Posterior cingulate gyrus (tissue), 11 donors: ENCODE results near the gene TNFSF10.
A peak's percentile ranks its signal among the peaks of the same experiment; 100 is the strongest.
"Not testable (repeated sequence)": the region's sequence is repeated elsewhere in the genome, so short reads cannot be mapped to it uniquely, and the experiment has no call there.

Experiments used
- DNase-seq, 10 donors: peaks; one replicate each; pipeline versions ENCODE4 v3.0.0 to v3.0.0-alpha.2; 2020 to 2021; ENCODE audit warnings: mixed read lengths in 3 of 10
- intact Hi-C: fragments of 100-400 bp; cut with DNase I; formaldehyde crosslinking; loops from one replicate; pipeline ENCODE4 v1.15.1; 2023

Gene TNFSF10

GRCh38 chr3:172522871-172523818 is at the start of gene TNFSF10:
Gene TNFSF10, minus strand, starts transcription at chr3:172523430. Its CDS starts 46 bp downstream, at chr3:172523384.
- no peak for DNase-seq
- intact Hi-C loops = no loop called here

DNA sequence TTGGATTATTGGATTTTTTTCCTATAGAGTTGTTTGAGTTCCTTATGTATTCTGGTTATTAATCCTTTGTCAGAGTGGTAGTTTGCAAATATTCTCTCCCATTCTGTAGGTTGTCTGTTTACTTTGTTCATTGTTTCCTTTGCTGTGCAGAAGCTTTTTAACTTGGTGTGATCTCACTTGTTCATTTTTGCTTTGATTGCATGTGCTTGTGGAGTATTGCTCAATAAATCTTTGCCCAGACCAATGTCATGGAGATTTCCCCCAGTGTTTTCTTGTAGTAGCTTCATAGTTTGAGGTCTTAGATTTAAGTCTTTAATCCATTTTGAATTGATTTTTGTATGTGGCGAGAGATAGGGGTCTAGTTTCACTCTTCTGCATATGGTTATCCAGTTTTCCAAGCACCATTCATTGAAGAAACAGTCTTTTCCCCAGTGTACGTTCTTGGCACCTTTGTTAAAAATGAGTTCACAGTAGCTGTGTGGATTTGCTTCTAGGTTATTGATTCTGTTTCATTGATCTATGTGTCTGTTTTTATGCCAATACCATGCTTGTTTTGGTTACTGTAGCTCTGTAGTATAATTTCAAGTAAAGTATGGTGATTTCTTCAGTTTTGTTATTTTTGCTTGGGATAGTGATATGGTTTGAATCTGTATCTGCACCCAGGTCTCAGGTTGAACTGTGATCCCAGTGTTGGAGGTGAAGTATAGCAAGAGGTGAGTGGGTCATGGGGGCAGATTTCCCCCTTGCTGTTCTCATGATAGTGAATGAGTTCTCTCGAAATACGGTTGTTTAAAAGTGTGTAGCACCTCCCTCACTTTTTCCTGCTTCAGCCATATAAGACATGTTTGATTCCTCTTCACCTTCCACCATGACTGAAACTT is 46.1 kb upstream of the TNFSF10 start:
- intact Hi-C loops = no loop called here
- no peak for DNase-seq

DNA sequence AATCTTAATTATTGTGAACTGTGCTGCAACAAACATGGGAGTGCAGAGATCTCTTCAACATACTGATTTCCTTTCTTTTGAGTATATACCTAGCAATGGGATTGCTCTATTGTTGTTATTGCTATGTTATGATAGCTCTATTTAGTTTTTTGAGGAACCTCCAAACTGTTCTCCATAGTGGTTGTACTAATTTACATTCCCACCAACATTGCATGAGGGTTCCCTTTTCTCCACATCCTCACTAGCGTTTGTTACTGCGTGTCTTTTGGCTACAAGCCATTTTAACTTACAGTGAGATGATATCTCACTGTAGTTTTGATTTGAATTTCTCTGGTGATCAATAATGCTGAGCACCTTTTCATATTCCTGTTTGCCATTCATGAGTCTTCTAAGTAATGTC is 45.5 kb upstream of the TNFSF10 start:
- DNase-seq = no peak
- intact Hi-C loops = no loop called here

- DNase-seq, intact Hi-C loops: not testable (repeated sequence)
These were observed 43.6 kb upstream of the TNFSF10 start for GRCh38 chr3:172566785-172567184.

DNA sequence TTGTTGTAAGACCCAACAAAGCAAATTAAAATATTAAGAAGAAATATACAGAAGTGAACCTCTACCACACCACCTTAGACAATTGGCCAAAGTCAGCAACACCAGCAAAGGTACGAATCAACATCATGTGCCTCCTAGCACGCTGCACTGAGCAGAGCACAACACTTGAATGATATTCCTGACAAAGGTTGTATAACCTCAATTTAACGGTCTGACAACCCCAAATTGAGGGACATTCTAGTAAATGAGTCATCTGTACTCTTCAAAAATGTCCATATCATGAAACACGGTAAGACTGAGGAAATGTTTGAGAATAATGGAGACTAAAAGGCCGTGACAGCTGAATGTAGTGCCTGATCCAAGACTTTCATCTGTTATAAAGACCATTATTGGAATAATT is 41.3 kb upstream of the TNFSF10 start:
- intact Hi-C loops = no loop called here
- no peak for DNase-seq

- intact Hi-C loops = no loop called here
- DNase-seq = no peak
These were observed 39.9 kb upstream of the TNFSF10 start for GRCh38 chr3:172562871-172563865.

- intact Hi-C loops = no loop called here
- DNase-seq = no peak
These were observed 38.8 kb upstream of the TNFSF10 start for GRCh38 chr3:172561897-172562640.

- intact Hi-C loops = no loop called here
- no peak for DNase-seq
These were observed 37.4 kb upstream of the TNFSF10 start for GRCh38 chr3:172560586-172560985.

DNA sequence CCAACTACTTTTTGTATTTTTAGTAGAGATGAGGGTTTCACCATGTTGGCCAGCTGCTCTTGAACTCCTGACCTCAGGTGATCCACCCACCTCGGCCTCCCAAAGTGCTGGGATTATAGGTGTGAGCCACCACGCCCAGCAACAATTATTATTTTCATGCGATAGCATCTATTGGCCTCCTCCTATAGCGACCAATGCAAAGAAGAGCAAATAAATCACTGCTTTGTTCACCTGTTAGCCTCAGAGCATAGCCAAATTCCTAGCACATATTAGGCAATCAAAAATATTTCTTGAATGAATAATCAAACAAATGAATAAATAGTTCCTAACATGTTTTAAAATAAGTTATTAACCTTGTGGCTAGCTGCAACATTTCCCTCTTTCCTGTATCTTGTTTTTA is 36.8 kb upstream of the TNFSF10 start:
- DNase-seq = no peak
- intact Hi-C loops = no loop called here

GRCh38 chr3:172559020-172559419 is 35.8 kb upstream of the TNFSF10 start:
- DNase-seq = no peak
- intact Hi-C loops = no loop called here

GRCh38 chr3:172557515-172558220 is 34.4 kb upstream of the TNFSF10 start:
- intact Hi-C loops = no loop called here
- no peak for DNase-seq

DNA sequence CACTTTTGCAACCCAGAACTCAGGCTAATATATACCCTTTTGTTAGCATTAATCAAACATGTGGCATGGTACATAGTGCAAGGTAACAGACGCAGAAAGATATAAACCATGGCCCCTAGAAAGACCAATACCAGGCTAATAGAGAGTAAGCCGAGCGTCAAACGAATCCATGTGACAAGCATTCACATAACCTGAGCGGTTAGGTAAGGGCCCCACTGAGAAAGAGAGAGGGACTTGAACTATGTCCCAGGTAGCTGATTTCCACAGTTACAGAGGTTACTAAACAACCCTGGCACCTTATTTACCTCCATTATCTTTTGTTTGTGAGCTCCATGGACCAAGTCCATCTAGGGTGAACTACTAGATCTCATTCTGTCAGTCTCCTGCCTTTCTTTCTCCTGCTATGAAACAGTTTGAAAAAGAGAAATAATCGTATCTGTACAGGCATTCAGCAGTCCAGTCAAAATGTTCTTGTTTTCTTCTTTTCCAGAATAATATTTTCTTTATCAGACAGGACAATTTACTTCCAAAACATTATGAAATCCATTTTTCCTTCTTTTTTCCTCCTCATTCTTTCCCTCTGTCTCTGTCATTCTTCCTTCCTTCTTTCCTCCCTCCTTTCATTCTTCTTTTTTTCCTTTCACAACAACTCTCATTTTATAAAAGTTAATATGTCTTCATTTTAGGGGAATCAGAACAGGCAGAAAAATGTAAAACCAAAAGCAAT is 30.5 kb upstream of the TNFSF10 start:
- intact Hi-C loops = no loop called here
- no peak for DNase-seq

DNA sequence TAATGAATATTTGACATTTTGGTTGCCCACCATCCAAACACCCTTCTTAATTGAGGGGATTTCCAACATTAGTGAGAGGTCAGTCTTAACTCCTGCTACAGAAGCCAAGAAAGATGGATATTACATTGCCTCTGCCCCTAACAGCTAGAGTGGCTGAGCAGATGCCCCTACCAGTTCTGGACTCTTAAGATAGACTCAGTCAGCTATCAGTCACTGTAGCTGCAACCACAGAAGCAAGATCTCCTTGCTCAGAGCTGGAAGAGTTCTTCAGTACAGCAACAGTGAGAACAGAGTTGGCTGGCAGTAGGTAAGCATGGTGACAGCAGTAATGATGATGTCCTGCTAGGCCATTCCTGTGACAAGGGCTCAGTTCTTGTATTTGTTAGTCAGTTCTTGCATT is 29.4 kb upstream of the TNFSF10 start:
- intact Hi-C loops = no loop called here

DNA sequence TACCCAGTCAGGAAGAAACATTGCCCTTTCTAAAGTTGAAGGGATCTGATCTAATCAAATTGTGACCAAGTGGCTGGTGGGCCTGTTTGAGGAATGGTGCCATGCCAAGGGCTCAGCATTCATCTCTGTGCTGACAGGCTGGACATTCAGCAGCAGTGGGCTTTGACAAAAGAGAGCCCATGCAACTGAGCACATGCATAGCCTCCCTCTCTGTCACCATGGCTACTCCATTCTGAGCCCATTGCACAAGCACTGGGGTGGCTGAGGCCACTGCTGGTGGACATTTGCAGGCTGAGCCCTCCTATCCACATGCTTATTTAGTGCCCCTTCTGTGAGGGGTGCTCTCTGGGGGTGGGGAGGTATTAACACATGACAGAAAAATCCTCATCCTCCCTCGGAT is 28.6 kb upstream of the TNFSF10 start:
- no peak for DNase-seq
- intact Hi-C loops = no loop called here

More for the DNA sequence above, 29.4 kb upstream of the TNFSF10 start:
- DNase-seq = no peak

GRCh38 chr3:172550347-172550943 is 27.2 kb upstream of the TNFSF10 start:
- intact Hi-C loops = no loop called here
- DNase-seq = peak in 6 of 10 donors; percentile 15 to 81 (median 39)

GRCh38 chr3:172549144-172549543 is 25.9 kb upstream of the TNFSF10 start:
- intact Hi-C loops = no loop called here
- DNase-seq = no peak

- DNase-seq = no peak
- intact Hi-C loops = no loop called here
These were observed 23.5 kb upstream of the TNFSF10 start for GRCh38 chr3:172546628-172547214.
